CD14-positive monocyte (primary cell): ENCODE data around the gene EML6. TPM values are rescaled to one million over a fixed set of nuclear protein-coding genes. Genes with fewer than 3 reads are reported as not detected.

ENCODE experiments used
- DNase-seq, 3 donors: peaks; one replicate each; pipeline ENCODE4 v3.0.0-alpha.2; 2011 to 2022
- H2AFZ ChIP-seq: 2 replicates; pipeline ENCODE4 v1.6.0; 2012; ENCODE audit warnings: mild to moderate bottlenecking, low read depth, low read length, inconsistent platforms; ENCODE audit not compliant: insufficient read depth, poor library complexity, severe bottlenecking
- H3K27ac ChIP-seq, 2 donors: 1 replicate in 1 of 2; 2 replicates in 1 of 2; pipeline ENCODE4 v1.5.1; 2012 to 2013; ENCODE audit warnings: low read length in 2 of 2, control low read depth in 1 of 2, inconsistent platforms in 1 of 2, low read depth in 1 of 2, mild to moderate bottlenecking in 1 of 2
- H3K27me3 ChIP-seq, 2 donors: one replicate each; pipeline versions ENCODE4 v1.6.0 to v1.6.1; 2011 to 2013; ENCODE audit warnings: low read length in 2 of 2; ENCODE audit not compliant: control insufficient read depth in 2 of 2, insufficient read depth in 2 of 2
- H3K36me3 ChIP-seq, 2 donors: replicated peaks in 1 of 2; 1 replicate in 1 of 2; 2 replicates in 1 of 2; pipeline versions ENCODE4 v1.5.1 to v1.6.1; 2012 to 2013; ENCODE audit warnings: low read length in 2 of 2, control low read depth in 1 of 2, inconsistent platforms in 1 of 2, mild to moderate bottlenecking in 1 of 2; ENCODE audit not compliant: insufficient read depth in 2 of 2, control insufficient read depth in 1 of 2
- H3K4me1 ChIP-seq, 2 donors: 1 replicate in 1 of 2; 2 replicates in 1 of 2; pipeline versions ENCODE4 v1.5.1 to v1.6.1; 2012 to 2013; ENCODE audit warnings: low read length in 2 of 2, control low read depth in 1 of 2, inconsistent platforms in 1 of 2, mild to moderate bottlenecking in 1 of 2, moderate library complexity in 1 of 2; ENCODE audit not compliant: insufficient read depth in 2 of 2, control insufficient read depth in 1 of 2
- H3K4me2 ChIP-seq: replicated peaks from 2 replicates; pipeline ENCODE3; 2012; ENCODE audit warnings: low read length, moderate library complexity, mild to moderate bottlenecking; ENCODE audit not compliant: poor library complexity, severe bottlenecking; ENCODE audit errors: extremely low read depth
- H3K4me3 ChIP-seq, 3 experiments: fragments of 200-600 bp in 1 of 3; sonication (generic) in 1 of 3; replicated peaks in 1 of 3; 1 replicate in 2 of 3; 2 replicates in 1 of 3; pipeline ENCODE4 v1.5.1; 2011 to 2013; ENCODE audit warnings: low read length in 3 of 3, mild to moderate bottlenecking in 3 of 3, control low read depth in 2 of 3, low read depth in 2 of 3, inconsistent platforms in 1 of 3, moderate library complexity in 1 of 3
- H3K79me2 ChIP-seq: 2 replicates; pipeline ENCODE4 v1.6.0; 2012; ENCODE audit warnings: mild to moderate bottlenecking, control low read depth, inconsistent platforms, low read length, moderate library complexity; ENCODE audit not compliant: insufficient read depth
- H3K9ac ChIP-seq: 2 replicates; pipeline ENCODE4 v1.6.0; 2017; ENCODE audit warnings: low read length, mild to moderate bottlenecking; ENCODE audit not compliant: insufficient read depth, poor library complexity, severe bottlenecking
- H3K9me3 ChIP-seq, 2 donors: replicated peaks in 1 of 2; 1 replicate in 1 of 2; 2 replicates in 1 of 2; pipeline versions ENCODE4 v1.5.1 to v1.6.1; 2012 to 2013; ENCODE audit warnings: low read length in 2 of 2, control low read depth in 1 of 2; ENCODE audit not compliant: control insufficient read depth in 1 of 2, insufficient read depth in 1 of 2
- H4K20me1 ChIP-seq: 2 replicates; pipeline ENCODE4 v1.6.0; 2012; ENCODE audit warnings: mild to moderate bottlenecking, low read length, control low read depth, moderate library complexity; ENCODE audit not compliant: insufficient read depth
- H3K27ac Mint-ChIP-seq, 7 donors: one replicate each; pipeline ENCODE4 v1.8.0; 2020; ENCODE audit warnings: mild to moderate bottlenecking in 7 of 7, mixed read lengths in 7 of 7, moderate library complexity in 6 of 7, inconsistent platforms in 2 of 7
- H3K27me3 Mint-ChIP-seq, 3 donors: one replicate each; pipeline ENCODE4 v1.8.0; 2021 to 2022; ENCODE audit warnings: low read depth in 3 of 3, mild to moderate bottlenecking in 3 of 3, mixed read lengths in 3 of 3, moderate library complexity in 3 of 3, inconsistent platforms in 1 of 3
- H3K36me3 Mint-ChIP-seq, 2 donors: one replicate each; pipeline ENCODE4 v1.8.0; 2020; ENCODE audit warnings: mixed read lengths in 2 of 2, inconsistent platforms in 1 of 2, mild to moderate bottlenecking in 1 of 2
- H3K4me1 Mint-ChIP-seq: one replicate; pipeline ENCODE4 v1.8.0; 2020; ENCODE audit warnings: mild to moderate bottlenecking, mixed read lengths
- H3K4me3 Mint-ChIP-seq, 2 donors: one replicate each; pipeline ENCODE4 v1.8.0; 2020; ENCODE audit warnings: mild to moderate bottlenecking in 2 of 2, mixed read lengths in 2 of 2, moderate library complexity in 1 of 2
- H3K9me3 Mint-ChIP-seq, 7 donors: one replicate each; pipeline ENCODE4 v1.8.0; 2020 to 2022; ENCODE audit warnings: mixed read lengths in 7 of 7, mild to moderate bottlenecking in 6 of 7, moderate library complexity in 6 of 7, inconsistent platforms in 2 of 7
- WGBS: methylation state at CpG from one replicate; pipeline ENCODE4 v1.1.5; 2013; ENCODE audit warnings: missing lambda C conversion rate; ENCODE audit not compliant: insufficient coverage; 5-methylcytosine and 5-hydroxymethylcytosine counted together
- intact Hi-C, 2 donors: fragments of 100-400 bp; cut with micrococcal nuclease; formaldehyde crosslinking; loops; one replicate each; pipeline versions ENCODE4 v1.15.0 to v1.15.1; 2023
- polyA plus RNA-seq, 3 donors: library from polyadenylated mRNA; depleted of rRNA in 1 of 3; unstranded in 2 of 3; stranded (reverse) in 1 of 3; fragments of 300-500 nt in 2 of 3; fragments of >200 nt in 1 of 3; fragmentation: Illumina TruSeq in 2 of 3; gene quantifications; 1 replicate in 2 of 3; 2 replicates in 1 of 3; pipeline ENCODE4 v1.2.3, GENCODE V29; 2012 to 2021
- TF ChIP-seq, protein P1 (sequence below): fragments of 200-600 bp; IDR thresholded peaks from one replicate; pipeline ENCODE4 v1.8.0; 2022; ENCODE audit warnings: antibody characterized with exemption, mild to moderate bottlenecking

The EML6 gene
- polyA plus RNA-seq, 3 donors: 0.79 TPM; not detected in 2

DNA sequence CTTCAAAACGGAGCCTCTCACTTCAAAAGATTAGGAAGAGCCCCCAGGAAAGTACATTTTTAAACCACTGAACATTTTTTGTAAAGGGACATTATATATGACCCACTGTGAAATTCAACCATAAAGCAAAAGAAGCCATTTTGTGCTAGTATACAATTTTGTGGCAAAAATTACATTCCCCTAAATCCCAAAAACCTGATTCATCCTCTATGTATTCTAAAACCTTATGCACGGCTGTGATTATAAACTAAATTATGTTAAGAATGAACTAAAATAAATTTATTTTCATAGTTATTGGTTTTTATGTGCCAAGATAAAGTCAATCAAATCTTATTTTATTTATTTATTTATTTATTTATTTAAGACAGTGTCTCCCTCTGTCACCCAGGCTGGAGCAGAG lies 278.3 kb downstream of the EML6 start:
- Histone ChIP-seq H3K79me2 (peaks cover 100% of the 10 kb centered on the region), H3K27ac (peak overlapping the region in 1 of 2 donors; percentile 66), H4K20me1 (peaks cover 99% of the 10 kb centered on the region), H3K9ac (no peak overlapping the region), H3K4me2 (no peak overlapping the region), H3K27me3 (no peaks in the 10 kb centered on the region), H3K4me1 (peaks cover 18 to 26% of the 10 kb centered on the region in 2 donors), H3K9me3 (no peaks in the 10 kb centered on the region), H2AFZ (no peak overlapping the region), H3K36me3 (no peaks in the 10 kb centered on the region), H3K4me3 (no peak overlapping the region)
- DNase-seq: no peak
- WGBS: no CpG with 5 or more reads among the region's 2 CpGs
- no peaks in the 10 kb centered on the region for H3K36me3 Mint-ChIP-seq
- H3K27ac Mint-ChIP-seq: peak overlapping the region in 1 of 7 donors; percentile 62
- H3K4me3 Mint-ChIP-seq: no peak overlapping the region
- no peaks in the 10 kb centered on the region for H3K9me3 Mint-ChIP-seq
- intact Hi-C loops: no loop called here
- peaks cover 0 to 3% (median 0%) of the 10 kb centered on the region in 3 donors for H3K27me3 Mint-ChIP-seq
- TF ChIP-seq, protein P1, sequence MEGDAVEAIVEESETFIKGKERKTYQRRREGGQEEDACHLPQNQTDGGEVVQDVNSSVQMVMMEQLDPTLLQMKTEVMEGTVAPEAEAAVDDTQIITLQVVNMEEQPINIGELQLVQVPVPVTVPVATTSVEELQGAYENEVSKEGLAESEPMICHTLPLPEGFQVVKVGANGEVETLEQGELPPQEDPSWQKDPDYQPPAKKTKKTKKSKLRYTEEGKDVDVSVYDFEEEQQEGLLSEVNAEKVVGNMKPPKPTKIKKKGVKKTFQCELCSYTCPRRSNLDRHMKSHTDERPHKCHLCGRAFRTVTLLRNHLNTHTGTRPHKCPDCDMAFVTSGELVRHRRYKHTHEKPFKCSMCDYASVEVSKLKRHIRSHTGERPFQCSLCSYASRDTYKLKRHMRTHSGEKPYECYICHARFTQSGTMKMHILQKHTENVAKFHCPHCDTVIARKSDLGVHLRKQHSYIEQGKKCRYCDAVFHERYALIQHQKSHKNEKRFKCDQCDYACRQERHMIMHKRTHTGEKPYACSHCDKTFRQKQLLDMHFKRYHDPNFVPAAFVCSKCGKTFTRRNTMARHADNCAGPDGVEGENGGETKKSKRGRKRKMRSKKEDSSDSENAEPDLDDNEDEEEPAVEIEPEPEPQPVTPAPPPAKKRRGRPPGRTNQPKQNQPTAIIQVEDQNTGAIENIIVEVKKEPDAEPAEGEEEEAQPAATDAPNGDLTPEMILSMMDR: no peak
- H3K4me1 Mint-ChIP-seq: peaks cover 58% of the 10 kb centered on the region

GRCh38 chr2:55003706-55004639 lies 280.5 kb downstream of the EML6 start:
- H3K36me3 Mint-ChIP-seq: no peaks in the 10 kb centered on the region
- no peaks in the 10 kb centered on the region for H3K9me3 Mint-ChIP-seq
- H3K4me1 Mint-ChIP-seq: peaks cover 50% of the 10 kb centered on the region
- no peak overlapping the region for H3K4me3 Mint-ChIP-seq
- no peaks in the 10 kb centered on the region for H3K27me3 ChIP-seq
- no peak overlapping the region for H2AFZ ChIP-seq
- peaks cover 0 to 3% (median 0%) of the 10 kb centered on the region in 3 donors for H3K27me3 Mint-ChIP-seq
- no peaks in the 10 kb centered on the region for H3K9me3 ChIP-seq
- no peaks in the 10 kb centered on the region for H3K36me3 ChIP-seq
- H3K4me2 ChIP-seq: no peak overlapping the region
- peaks cover 99% of the 10 kb centered on the region for H4K20me1 ChIP-seq
- peaks cover 10 to 20% of the 10 kb centered on the region in 2 donors for H3K4me1 ChIP-seq
- TF ChIP-seq, protein P1: no peak
- peak overlapping the region in 2 of 7 donors; percentile 2 to 11 for H3K27ac Mint-ChIP-seq
- peaks cover 100% of the 10 kb centered on the region for H3K79me2 ChIP-seq
- H3K4me3 ChIP-seq: no peak overlapping the region
- DNase-seq: no peak
- intact Hi-C loops: no loop called here
- WGBS: no CpG with 5 or more reads among the region's 10 CpGs
- H3K9ac ChIP-seq: no peak overlapping the region
- H3K27ac ChIP-seq: peak overlapping the region in 1 of 2 donors; percentile 36
